WI38 (cell line): ENCODE data around the gene NOD2.

Experiments
- H3K4me3 ChIP-seq: 2 replicates; pipeline ENCODE4 v1.5.1; 2011; ENCODE audit warnings: low read depth, mild to moderate bottlenecking, control low read depth, low read length
- TF ChIP-seq, protein P1 (sequence below): IDR thresholded peaks from 2 replicates; pipeline ENCODE4 v1.5.1; 2012; ENCODE audit warnings: low read depth, mild to moderate bottlenecking, control low read depth, low read length

The NOD2 gene

GRCh38 chr16:50670476-50670875 lies 22.9 kb upstream of the NOD2 start:
- TF ChIP-seq, protein P1, sequence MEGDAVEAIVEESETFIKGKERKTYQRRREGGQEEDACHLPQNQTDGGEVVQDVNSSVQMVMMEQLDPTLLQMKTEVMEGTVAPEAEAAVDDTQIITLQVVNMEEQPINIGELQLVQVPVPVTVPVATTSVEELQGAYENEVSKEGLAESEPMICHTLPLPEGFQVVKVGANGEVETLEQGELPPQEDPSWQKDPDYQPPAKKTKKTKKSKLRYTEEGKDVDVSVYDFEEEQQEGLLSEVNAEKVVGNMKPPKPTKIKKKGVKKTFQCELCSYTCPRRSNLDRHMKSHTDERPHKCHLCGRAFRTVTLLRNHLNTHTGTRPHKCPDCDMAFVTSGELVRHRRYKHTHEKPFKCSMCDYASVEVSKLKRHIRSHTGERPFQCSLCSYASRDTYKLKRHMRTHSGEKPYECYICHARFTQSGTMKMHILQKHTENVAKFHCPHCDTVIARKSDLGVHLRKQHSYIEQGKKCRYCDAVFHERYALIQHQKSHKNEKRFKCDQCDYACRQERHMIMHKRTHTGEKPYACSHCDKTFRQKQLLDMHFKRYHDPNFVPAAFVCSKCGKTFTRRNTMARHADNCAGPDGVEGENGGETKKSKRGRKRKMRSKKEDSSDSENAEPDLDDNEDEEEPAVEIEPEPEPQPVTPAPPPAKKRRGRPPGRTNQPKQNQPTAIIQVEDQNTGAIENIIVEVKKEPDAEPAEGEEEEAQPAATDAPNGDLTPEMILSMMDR, result no peak
- no peak overlapping the region for H3K4me3 ChIP-seq

- no peak overlapping the region for H3K4me3 ChIP-seq
- TF ChIP-seq, protein P1, result peak; percentile 34; the same call in 1 of the 2 replicates
Observed at GRCh38 chr16:50671644-50672260, 21.7 kb upstream of the NOD2 start.

- H3K4me3 ChIP-seq, result no peak overlapping the region
- TF ChIP-seq, protein P1, result no peak
Observed at GRCh38 chr16:50673496-50674275, 19.7 kb upstream of the NOD2 start.

DNA sequence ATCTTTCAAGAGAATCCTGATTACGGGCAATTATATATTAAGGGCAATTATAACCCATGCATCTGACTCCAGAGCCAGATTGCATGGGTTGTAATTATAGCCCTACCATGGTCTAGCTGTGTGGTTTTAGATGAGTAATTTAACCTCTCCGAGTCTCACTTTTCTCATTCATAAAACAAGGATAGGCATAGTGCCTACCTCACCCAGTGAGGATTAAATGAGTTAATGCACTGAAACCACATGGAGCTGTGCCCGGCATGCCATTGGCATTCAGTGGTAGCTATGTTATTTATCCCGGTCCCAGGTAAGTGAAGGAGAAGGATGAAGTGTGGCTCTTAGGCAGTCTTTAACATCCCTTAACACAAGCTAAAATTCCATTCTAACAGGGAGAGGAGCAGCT lies 18.6 kb upstream of the NOD2 start:
- TF ChIP-seq, protein P1, result no peak
- no peak overlapping the region for H3K4me3 ChIP-seq

- no peak overlapping the region for H3K4me3 ChIP-seq
- TF ChIP-seq, protein P1, result no peak
Observed at GRCh38 chr16:50675686-50676610, 17.5 kb upstream of the NOD2 start.

DNA sequence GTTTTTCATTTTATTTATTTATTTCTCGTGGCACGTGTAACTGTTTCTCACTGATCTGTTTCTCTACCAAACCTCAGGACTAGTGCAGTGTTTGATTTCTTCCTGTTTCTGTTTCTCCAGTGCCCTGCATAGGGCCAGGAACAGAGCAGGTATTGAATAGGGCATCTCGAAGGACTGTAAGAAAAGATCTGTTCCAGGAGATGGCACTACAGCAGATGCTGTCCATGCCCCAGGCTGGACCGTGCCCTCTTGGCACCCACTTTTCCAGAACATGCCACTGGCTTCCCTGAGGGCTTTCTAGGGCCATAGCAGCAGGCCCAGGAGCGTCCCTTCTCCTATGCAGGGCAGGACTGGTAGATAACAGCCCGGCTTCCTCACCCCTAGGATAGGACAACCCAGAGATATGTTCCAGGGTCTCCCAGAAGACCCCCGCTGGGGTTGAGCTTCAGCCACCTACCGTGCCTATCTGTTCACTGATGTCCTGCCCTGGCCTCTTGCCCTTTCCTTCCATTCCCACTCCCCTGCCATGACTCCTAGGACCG lies 16.7 kb upstream of the NOD2 start:
- TF ChIP-seq, protein P1, result no peak
- no peak overlapping the region for H3K4me3 ChIP-seq
